ENCODE measurements around the gene C15orf61.
A peak's percentile ranks its signal among the peaks of the same experiment; 100 is the strongest.

C15orf61 gene
- total RNA-seq: 0.29 to 6.6 (median 4.1) reads per million in 18 experiments

- peak; percentile 73 to 91 for DNase-seq
These were observed at the start of gene C15orf61 for GRCh38 chr15:67521029-67521782. Gene C15orf61, plus strand, starts transcription at chr15:67521131. Its CDS starts 118 bp downstream, at chr15:67521249.

GRCh38 chr15:67472957-67473356 is 48.0 kb upstream of the C15orf61 start:
- no peak for DNase-seq

DNA sequence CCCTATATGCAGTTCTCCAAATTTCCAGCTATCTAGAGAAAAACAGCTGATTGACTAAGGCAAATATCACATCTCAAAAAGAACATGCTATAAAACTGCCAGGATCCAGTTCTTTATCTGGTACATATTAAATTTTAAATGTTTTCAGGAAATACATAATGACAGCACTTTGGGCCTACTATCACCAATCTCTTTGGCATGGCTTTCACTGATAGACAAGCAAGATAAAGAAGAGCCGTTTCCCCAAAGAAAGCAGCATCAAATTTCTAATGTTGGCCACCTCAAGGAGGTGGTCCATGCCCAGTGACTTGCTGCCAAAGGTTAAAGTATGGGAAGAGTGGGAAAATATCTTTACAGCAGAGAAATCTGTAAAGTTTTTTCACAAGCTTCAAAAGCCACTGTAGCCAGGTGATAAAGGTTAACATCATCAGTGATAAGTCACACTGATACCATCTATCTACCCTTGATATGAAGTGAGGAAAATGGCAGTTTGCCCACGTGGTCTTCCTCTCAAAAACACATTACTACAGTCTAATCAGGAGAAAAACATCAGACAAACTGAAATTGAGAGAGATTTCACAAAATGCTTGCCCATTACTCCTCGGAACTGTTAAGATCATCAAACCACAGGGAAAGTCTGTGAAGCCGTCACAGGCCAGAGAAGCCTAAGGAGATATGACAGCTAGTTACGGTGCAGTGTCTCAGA is 46.4 kb upstream of the C15orf61 start:
- no peak for DNase-seq

- no peak for DNase-seq
These were observed 41.0 kb upstream of the C15orf61 start for GRCh38 chr15:67479781-67480505.

DNA sequence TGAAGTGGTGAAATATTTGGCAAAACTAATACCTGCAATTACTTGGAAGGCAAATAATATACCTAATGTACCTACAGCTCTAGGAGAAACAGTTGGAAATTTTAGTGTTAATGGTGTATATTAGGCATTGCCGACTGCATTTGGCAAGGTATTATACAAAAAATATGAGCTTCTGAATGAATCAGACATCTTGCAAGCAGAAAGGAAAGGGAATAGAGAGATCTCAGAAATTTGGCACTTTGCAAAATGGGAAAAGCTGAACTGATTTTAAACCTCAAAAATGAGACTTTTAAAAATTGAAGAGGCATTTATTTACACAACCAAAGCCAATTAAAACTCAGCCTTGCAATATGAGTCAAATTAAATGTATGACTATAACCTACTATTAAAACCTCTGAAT is 40.2 kb upstream of the C15orf61 start:
- no peak for DNase-seq

DNA sequence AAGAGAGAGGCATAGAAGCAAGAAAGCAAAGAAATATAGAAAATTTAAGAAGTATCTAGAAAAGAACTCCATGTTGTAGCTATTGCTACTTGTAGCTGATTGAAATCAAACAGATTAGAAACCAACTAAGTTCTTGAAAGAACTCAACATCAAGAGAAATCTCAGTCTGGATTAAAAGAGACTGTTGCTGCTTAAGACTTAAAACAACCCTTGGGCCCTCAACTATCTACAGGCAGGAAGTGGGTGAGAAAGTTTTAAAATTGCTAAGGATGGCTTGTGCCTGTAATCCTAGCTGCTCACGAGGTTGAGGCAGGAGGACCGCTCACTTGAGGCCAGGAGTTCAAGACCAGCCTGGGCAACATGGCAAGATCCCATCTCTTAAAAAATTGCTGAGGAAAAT is 39.3 kb upstream of the C15orf61 start:
- DNase-seq: no peak

DNA sequence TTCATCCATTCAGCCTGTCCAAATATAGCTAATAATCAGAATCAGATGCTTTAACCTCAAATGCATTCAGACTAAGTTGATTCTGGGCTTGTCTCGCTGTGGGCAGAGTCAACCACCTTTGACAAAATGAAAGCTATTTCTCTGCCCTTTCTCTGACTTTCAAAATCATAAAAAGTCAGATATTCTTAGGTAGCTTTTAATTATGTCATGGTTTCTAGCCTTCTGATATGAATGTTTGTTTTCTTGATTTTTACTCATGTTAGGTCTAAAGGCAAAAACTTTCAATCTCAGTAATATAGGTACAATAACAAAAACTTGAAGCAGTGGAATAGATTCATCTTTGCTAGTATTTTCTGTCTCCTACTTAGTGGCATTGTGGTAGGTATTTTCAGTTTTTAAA is 25.3 kb upstream of the C15orf61 start:
- DNase-seq: no peak

GRCh38 chr15:67501177-67501835 is 19.6 kb upstream of the C15orf61 start:
- peak; percentile 22 to 41 for DNase-seq

- DNase-seq: no peak
These were observed 19.0 kb upstream of the C15orf61 start for GRCh38 chr15:67501836-67502461.

DNA sequence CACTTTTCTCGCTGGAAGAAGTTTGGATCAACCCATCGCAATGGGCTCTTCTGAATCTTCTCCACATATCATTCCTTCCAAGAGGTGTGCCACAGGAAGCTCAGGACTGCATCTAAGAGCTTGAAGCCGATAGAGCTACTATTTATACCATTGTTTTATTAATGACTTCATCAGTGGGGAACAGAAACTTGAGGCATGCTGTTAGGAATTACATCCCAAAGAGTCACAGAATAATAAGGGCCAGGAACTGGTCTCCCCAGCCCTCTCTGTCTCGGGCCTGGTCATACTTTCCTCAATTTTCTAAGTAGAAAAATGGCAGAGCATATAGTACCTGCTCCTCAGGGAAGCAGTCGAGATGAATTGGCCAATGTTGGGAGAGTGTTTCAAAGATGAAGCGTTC is 16.9 kb upstream of the C15orf61 start:
- no peak for DNase-seq

DNA sequence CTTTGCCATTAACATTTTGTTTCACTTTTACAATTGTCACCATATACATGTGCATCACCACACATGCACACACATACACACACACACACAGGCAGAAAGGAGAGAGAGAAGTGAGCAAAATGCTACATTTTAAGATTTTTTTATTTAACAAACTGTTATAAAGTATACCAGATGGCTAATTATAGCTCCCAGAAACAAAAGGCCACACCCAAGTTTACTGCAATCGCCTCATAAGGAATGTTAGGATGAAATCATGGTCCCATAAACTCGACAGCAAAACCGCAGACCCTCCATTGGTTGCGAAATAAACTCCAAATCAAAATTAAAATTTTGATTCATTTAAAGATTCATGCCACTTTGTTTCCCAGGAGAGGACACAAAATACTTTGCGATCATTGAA is 16.1 kb upstream of the C15orf61 start:
- no peak for DNase-seq

DNA sequence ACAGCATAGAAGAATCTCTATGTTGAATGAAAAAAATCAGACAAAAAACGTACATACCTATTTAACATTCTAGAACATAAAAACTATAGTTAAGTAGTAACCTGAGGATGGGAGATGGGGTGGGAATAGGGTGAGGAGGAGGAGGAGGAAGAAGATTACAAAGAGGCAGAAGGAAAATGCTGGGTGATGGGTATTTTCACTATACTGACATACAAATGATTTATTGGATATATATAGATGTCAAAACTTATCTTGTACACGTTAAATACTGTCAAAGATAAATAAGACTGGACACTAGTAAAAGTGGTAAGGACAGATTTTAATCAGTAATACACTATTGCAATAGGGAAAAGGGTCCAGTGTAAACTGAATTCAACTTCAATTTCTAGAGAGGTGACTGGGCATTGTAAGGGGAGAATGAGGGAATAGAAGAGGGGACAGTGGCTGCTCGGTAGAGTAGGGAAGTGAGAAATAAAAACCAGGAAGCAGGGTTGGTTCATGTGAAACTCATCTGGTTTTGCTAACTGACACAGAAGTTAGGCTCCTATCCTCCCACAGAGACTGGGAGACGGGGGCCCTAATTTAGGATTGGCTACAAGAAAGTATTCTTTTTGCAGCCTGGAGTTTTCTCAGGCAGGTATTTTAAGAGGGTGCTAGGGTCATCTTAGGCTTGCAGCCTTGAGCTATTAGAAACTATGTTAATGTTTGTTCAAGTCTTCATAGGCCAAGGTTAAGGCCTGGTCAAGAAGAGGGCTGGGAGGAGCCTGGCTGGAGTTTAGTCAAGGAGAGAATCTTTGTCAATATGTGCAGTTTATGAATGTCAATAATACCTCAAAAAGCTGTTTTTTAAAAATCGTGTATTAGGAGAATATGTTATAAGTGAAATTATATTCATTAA is 15.0 kb upstream of the C15orf61 start:
- DNase-seq: peak; percentile 51 to 57

GRCh38 chr15:67506775-67507747 is 13.9 kb upstream of the C15orf61 start:
- DNase-seq: peak in 1 of 2 donors; percentile 19

- no peak for DNase-seq
These were observed 12.5 kb upstream of the C15orf61 start for GRCh38 chr15:67508407-67508806.

GRCh38 chr15:67509918-67510317 is 11.0 kb upstream of the C15orf61 start:
- no peak for DNase-seq

- DNase-seq: no peak
These were observed 10.2 kb upstream of the C15orf61 start for GRCh38 chr15:67510597-67511190.

DNA sequence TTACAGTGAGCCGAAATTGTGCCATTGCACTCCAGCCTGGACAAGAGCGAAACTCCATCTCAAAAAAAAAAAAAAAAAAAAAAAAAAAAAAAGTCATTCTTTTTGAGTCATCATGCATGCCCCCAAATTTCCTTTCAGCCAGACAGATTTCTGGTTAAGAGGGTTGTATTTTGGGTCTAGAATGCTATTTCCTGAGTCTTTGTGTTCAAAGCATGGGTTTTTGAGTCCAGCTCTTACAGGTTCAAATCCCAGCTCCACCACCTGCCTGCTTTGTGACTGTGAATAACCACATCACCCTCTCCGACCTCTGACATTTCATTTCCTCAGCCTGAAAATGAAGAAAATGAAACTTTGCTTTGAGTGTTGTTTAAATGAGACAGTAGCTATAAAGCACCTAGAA is 9.3 kb upstream of the C15orf61 start:
- DNase-seq: no peak

GRCh38 chr15:67512140-67512539 is 8.8 kb upstream of the C15orf61 start:
- DNase-seq: no peak

- DNase-seq: no peak
These were observed 7.8 kb upstream of the C15orf61 start for GRCh38 chr15:67512933-67513714.
